ENCODE data around the gene FBXO5.
"Not testable (repeated sequence)": the region's sequence is repeated elsewhere in the genome, so short reads cannot be mapped to it uniquely, and the experiment has no call there.

The FBXO5 gene

GRCh38 chr6:153002613-153003365 is 19.9 kb upstream of the FBXO5 start, which contains the start of gene MTRF1L:
Gene MTRF1L (minus strand): TSS chr6:153002709. CDS start chr6:153002685, 24 bp downstream.
- TF ChIP-seq, protein P1, sequence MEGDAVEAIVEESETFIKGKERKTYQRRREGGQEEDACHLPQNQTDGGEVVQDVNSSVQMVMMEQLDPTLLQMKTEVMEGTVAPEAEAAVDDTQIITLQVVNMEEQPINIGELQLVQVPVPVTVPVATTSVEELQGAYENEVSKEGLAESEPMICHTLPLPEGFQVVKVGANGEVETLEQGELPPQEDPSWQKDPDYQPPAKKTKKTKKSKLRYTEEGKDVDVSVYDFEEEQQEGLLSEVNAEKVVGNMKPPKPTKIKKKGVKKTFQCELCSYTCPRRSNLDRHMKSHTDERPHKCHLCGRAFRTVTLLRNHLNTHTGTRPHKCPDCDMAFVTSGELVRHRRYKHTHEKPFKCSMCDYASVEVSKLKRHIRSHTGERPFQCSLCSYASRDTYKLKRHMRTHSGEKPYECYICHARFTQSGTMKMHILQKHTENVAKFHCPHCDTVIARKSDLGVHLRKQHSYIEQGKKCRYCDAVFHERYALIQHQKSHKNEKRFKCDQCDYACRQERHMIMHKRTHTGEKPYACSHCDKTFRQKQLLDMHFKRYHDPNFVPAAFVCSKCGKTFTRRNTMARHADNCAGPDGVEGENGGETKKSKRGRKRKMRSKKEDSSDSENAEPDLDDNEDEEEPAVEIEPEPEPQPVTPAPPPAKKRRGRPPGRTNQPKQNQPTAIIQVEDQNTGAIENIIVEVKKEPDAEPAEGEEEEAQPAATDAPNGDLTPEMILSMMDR (IDR thresholded peaks at IDR 0.05): no peak
- Histone ChIP-seq H3K27ac (peak within 1 kb of the TSS; percentile 82), H3K4me2 (ENCODE audit: low read length) (peak within 1 kb of the TSS; percentile 97), H3K4me1 (no peaks in the 10 kb centered on the region), H2AFZ (peak within 1 kb of the TSS; percentile 91), H3K79me2 (peaks cover 19% of the 10 kb centered on the region), H3K4me3 (ENCODE audit: low read depth, low read length) (peak within 1 kb of the TSS; percentile 92), H3K27me3 (ENCODE audit: control insufficient read depth, insufficient read depth, low read length) (no peaks in the 10 kb centered on the region), H3K36me3 (ENCODE audit: control insufficient read depth, insufficient read depth, low read length) (no peaks in the 10 kb centered on the region), H3K9me3 (ENCODE audit: control insufficient read depth, low read length) (no peaks in the 10 kb centered on the region), H3K9ac (peak within 1 kb of the TSS; percentile 54)

GRCh38 chr6:153001767-153002612 is 19.1 kb upstream of the FBXO5 start:
- H3K4me3 ChIP-seq (ENCODE audit: low read depth, low read length): peak overlapping the region; percentile 92
- TF ChIP-seq, protein P1 (IDR thresholded peaks at IDR 0.05): no peak
- no peaks in the 10 kb centered on the region for H3K9me3 ChIP-seq (ENCODE audit: control insufficient read depth, low read length)
- peak overlapping the region; percentile 82 for H3K27ac ChIP-seq
- H3K4me1 ChIP-seq: no peaks in the 10 kb centered on the region
- no peaks in the 10 kb centered on the region for H3K27me3 ChIP-seq (ENCODE audit: control insufficient read depth, insufficient read depth, low read length)
- H2AFZ ChIP-seq: peak overlapping the region; percentile 91
- H3K79me2 ChIP-seq: peaks cover 19% of the 10 kb centered on the region
- H3K36me3 ChIP-seq (ENCODE audit: control insufficient read depth, insufficient read depth, low read length): no peaks in the 10 kb centered on the region
- peak overlapping the region; percentile 97 for H3K4me2 ChIP-seq (ENCODE audit: low read length)
- H3K9ac ChIP-seq: peak overlapping the region; percentile 54

GRCh38 chr6:153000790-153001189 is 17.9 kb upstream of the FBXO5 start:
- not testable (repeated sequence) for H3K4me1 ChIP-seq; H3K9me3 ChIP-seq (ENCODE audit: control insufficient read depth, low read length); H3K27me3 ChIP-seq (ENCODE audit: control insufficient read depth, insufficient read depth, low read length); H2AFZ ChIP-seq; H3K9ac ChIP-seq; H3K4me3 ChIP-seq (ENCODE audit: low read depth, low read length); H3K36me3 ChIP-seq (ENCODE audit: control insufficient read depth, insufficient read depth, low read length); H3K27ac ChIP-seq
- Histone ChIP-seq H3K79me2 (peaks cover 23% of the 10 kb centered on the region), H3K4me2 (ENCODE audit: low read length) (peak overlapping the region; percentile 97)

DNA sequence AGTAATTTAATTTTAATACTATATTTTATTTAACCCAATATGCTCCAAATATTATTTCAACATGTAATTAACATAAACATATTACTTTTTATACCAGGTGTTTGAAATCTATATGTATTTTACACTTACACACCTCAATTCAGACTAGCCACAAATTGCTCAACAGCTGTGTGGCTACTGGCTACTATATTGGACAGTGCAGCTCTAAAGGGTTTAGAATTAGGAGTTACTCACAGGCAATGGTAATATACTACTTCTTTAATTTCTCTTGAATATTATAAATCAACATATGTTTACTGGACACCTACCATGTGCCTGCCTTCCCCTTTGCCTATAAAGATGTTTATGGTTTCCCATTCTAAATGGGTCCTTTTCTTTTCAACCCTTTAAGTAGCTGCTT is 17.4 kb upstream of the FBXO5 start:
- no peak overlapping the region for H3K4me3 ChIP-seq (ENCODE audit: low read depth, low read length)
- H3K27ac ChIP-seq: no peak overlapping the region
- H3K9ac ChIP-seq: no peak overlapping the region
- no peaks in the 10 kb centered on the region for H3K9me3 ChIP-seq (ENCODE audit: control insufficient read depth, low read length)
- no peak overlapping the region for H3K4me2 ChIP-seq (ENCODE audit: low read length)
- no peak overlapping the region for H2AFZ ChIP-seq
- peaks cover 23% of the 10 kb centered on the region for H3K79me2 ChIP-seq
- TF ChIP-seq, protein P1 (IDR thresholded peaks at IDR 0.05): no peak
- H3K27me3 ChIP-seq (ENCODE audit: control insufficient read depth, insufficient read depth, low read length): no peaks in the 10 kb centered on the region
- H3K4me1 ChIP-seq: no peaks in the 10 kb centered on the region
- H3K36me3 ChIP-seq (ENCODE audit: control insufficient read depth, insufficient read depth, low read length): no peaks in the 10 kb centered on the region

- H3K4me3 ChIP-seq (ENCODE audit: low read depth, low read length); H3K36me3 ChIP-seq (ENCODE audit: control insufficient read depth, insufficient read depth, low read length): not testable (repeated sequence)
These were observed 16.7 kb upstream of the FBXO5 start for GRCh38 chr6:152999538-152999937.

More at GRCh38 chr6:152999538-152999937, 16.7 kb upstream of the FBXO5 start:
- H3K9me3 ChIP-seq (ENCODE audit: control insufficient read depth, low read length); H2AFZ ChIP-seq; H3K4me2 ChIP-seq (ENCODE audit: low read length); H3K27me3 ChIP-seq (ENCODE audit: control insufficient read depth, insufficient read depth, low read length); H3K9ac ChIP-seq; H3K27ac ChIP-seq; H3K4me1 ChIP-seq: not testable (repeated sequence)
- H3K79me2 ChIP-seq: peaks cover 23% of the 10 kb centered on the region

All from parathyroid adenoma (tissue), 2 donors.